ENCODE results near the gene ALLC.
A peak's percentile ranks its signal among the peaks of the same experiment; 100 is the strongest.
"Not testable (repeated sequence)": the region's sequence is repeated elsewhere in the genome, so short reads cannot be mapped to it uniquely, and the experiment has no call there.

Gene ALLC

GRCh38 chr2:3657881-3658280, at the start of gene ALLC:
Gene ALLC, plus strand, starts transcription at chr2:3658200. Its CDS starts 12,958 bp downstream, at chr2:3671158.
- Mint-ChIP-seq H3K4me1 (peaks cover 37% of the 10 kb centered on the region), H3K27ac (peak within 1 kb of the TSS; percentile 46)

GRCh38 chr2:3608373-3609278, 49.4 kb upstream of the ALLC start:
- no peak for ATAC-seq
- Mint-ChIP-seq H3K9me3 (no peaks in the 10 kb centered on the region), H3K27ac (no peak overlapping the region), H3K4me1 (peaks cover 12% of the 10 kb centered on the region), H3K27me3 (peaks cover 13% of the 10 kb centered on the region), H3K36me3 (no peaks in the 10 kb centered on the region), H3K4me3 (no peak overlapping the region)

More at GRCh38 chr2:3657881-3658280, at the start of gene ALLC:
- no peak within 1 kb of the TSS for H3K4me3 Mint-ChIP-seq
- H3K9me3 Mint-ChIP-seq: peaks cover 3% of the 10 kb centered on the region
- no peak for ATAC-seq
- H3K27me3 Mint-ChIP-seq: peaks cover 9% of the 10 kb centered on the region
- no peaks in the 10 kb centered on the region for H3K36me3 Mint-ChIP-seq

GRCh38 chr2:3609279-3609673, 48.7 kb upstream of the ALLC start:
- not testable (repeated sequence) for ATAC-seq, H3K4me3 Mint-ChIP-seq, H3K36me3 Mint-ChIP-seq, H3K27ac Mint-ChIP-seq, H3K9me3 Mint-ChIP-seq
- H3K27me3 Mint-ChIP-seq: peaks cover 13% of the 10 kb centered on the region
- H3K4me1 Mint-ChIP-seq: peaks cover 12% of the 10 kb centered on the region

- Mint-ChIP-seq H3K27me3 (peaks cover 13% of the 10 kb centered on the region), H3K27ac (no peak overlapping the region), H3K9me3 (no peaks in the 10 kb centered on the region)
These were observed 47.6 kb upstream of the ALLC start for GRCh38 chr2:3610415-3610814.

GRCh38 chr2:3610881-3611505, 47.0 kb upstream of the ALLC start:
- Mint-ChIP-seq H3K4me1 (peaks cover 6% of the 10 kb centered on the region), H3K27ac (no peak overlapping the region), H3K9me3 (no peaks in the 10 kb centered on the region), H3K36me3 (no peaks in the 10 kb centered on the region), H3K4me3 (no peak overlapping the region), H3K27me3 (peaks cover 13% of the 10 kb centered on the region)
- no peak for ATAC-seq

More at GRCh38 chr2:3610415-3610814, 47.6 kb upstream of the ALLC start:
- Mint-ChIP-seq H3K4me3 (no peak overlapping the region), H3K36me3 (no peaks in the 10 kb centered on the region), H3K4me1 (peaks cover 6% of the 10 kb centered on the region)
- ATAC-seq: no peak

DNA sequence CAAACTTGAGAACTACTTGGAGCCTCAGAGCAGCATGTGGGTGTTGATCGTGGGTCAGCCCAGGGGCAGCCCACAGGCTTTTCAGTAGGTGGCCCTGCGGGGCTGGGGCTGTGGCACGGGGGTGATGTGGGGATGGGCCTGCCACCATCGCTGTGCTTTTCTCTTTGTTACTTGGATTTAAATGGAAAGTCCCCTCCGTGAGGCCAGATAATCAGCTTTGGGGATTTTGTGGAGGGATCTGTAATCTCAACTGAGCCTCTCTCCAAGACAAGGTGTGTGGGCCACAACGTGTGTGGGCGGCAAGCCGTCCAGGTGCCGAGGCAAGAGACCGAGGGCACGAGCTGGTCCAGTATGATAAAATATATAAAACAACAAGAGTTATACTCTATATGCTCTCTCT, 46.4 kb upstream of the ALLC start:
- Mint-ChIP-seq H3K4me1 (peaks cover 6% of the 10 kb centered on the region), H3K4me3 (no peak overlapping the region), H3K27me3 (peaks cover 13% of the 10 kb centered on the region), H3K9me3 (peaks cover 3% of the 10 kb centered on the region), H3K27ac (no peak overlapping the region), H3K36me3 (peaks cover 3% of the 10 kb centered on the region)
- ATAC-seq: no peak

DNA sequence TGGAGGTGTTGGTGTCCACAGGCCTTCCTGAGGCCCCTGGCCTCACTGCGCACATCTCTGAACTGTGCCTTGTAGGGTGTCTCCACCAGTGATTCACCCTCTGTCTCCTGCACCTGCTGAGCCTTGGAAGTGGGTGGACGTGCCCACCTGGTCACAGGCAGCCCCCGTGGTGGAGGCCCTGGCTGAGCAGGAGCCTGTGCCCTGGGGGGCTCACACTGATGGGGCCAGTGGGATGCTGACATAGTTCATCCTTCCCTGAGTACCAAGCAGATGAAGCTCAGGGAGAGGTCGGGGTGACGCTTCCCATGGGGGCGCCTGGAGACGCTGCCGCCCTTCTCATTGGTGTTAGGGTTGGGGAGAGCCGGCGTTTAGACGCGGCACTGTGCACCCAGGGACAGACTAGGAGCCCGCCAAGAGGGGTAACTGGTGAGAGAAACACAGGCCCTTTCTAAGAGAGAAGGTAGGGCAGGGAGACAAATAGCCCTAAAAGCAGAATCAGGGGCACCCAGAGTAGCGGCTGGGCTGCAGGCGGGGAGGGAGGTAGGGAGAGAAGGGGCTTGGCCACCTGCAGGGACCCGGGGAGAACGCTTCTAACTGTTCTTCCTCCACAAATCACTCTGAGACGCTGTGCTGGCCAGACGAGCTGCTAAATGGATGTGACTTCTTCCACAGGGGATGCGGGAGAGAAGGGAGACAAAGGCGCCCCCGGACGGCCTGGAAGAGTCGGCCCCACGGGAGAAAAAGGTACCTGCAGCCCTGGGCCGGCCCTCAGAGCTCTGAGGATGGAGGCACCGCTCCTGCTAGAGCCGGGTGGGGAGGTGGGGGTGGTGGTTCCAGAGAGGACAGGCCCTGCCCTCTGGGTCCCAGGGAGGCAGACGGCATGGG, 45.1 kb upstream of the ALLC start:
- H3K9me3 Mint-ChIP-seq: peaks cover 7% of the 10 kb centered on the region
- H3K27me3 Mint-ChIP-seq: peaks cover 13% of the 10 kb centered on the region
- peaks cover 6% of the 10 kb centered on the region for H3K4me1 Mint-ChIP-seq
- H3K27ac Mint-ChIP-seq: no peak overlapping the region
- ATAC-seq: peak; percentile 20
- H3K4me3 Mint-ChIP-seq: no peak overlapping the region
- peaks cover 5% of the 10 kb centered on the region for H3K36me3 Mint-ChIP-seq

DNA sequence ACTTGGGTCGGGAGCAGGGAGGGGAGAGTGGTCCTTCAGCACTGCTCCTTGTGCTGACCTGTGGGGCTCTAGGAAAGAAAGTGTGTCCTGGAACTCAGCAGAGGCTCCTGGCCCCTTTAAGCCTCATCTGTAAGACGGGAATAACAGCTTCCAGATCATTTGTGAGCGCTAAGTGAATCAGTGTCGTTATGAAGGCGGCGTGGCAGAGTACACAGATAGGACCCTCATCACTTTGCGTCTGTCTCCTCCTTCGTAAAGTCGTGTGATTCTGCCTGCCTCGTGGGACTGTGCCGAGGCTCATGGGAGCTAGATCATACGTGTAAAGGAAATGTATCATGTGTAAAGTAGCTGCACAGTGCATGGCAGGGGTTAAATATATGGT, 44.5 kb upstream of the ALLC start:
- no peak for ATAC-seq
- Mint-ChIP-seq H3K4me1 (peaks cover 6% of the 10 kb centered on the region), H3K27me3 (peaks cover 13% of the 10 kb centered on the region), H3K27ac (no peak overlapping the region), H3K4me3 (no peak overlapping the region), H3K36me3 (peaks cover 5% of the 10 kb centered on the region), H3K9me3 (peaks cover 7% of the 10 kb centered on the region)

DNA sequence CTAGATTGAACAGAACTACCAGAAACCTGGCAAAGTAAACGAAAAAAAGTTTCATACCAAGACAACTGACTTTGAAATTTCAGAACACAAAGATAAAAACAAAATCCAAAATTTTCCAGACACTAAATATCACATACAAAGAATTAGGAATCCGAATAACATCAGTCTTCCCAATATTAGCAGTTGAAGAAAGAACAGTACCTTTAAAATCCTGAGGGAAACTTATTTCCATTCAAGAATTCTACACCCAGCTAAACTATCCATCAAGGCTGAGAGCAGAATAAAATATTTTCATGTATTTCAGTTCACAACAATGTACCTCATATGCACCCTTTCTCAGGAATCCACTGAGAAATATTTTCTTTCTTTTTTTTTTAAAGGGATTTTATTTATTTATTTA, 43.3 kb upstream of the ALLC start:
- H3K36me3 Mint-ChIP-seq, H3K9me3 Mint-ChIP-seq, H3K4me1 Mint-ChIP-seq, H3K27ac Mint-ChIP-seq, H3K4me3 Mint-ChIP-seq, ATAC-seq: not testable (repeated sequence)
- H3K27me3 Mint-ChIP-seq: peaks cover 13% of the 10 kb centered on the region

DNA sequence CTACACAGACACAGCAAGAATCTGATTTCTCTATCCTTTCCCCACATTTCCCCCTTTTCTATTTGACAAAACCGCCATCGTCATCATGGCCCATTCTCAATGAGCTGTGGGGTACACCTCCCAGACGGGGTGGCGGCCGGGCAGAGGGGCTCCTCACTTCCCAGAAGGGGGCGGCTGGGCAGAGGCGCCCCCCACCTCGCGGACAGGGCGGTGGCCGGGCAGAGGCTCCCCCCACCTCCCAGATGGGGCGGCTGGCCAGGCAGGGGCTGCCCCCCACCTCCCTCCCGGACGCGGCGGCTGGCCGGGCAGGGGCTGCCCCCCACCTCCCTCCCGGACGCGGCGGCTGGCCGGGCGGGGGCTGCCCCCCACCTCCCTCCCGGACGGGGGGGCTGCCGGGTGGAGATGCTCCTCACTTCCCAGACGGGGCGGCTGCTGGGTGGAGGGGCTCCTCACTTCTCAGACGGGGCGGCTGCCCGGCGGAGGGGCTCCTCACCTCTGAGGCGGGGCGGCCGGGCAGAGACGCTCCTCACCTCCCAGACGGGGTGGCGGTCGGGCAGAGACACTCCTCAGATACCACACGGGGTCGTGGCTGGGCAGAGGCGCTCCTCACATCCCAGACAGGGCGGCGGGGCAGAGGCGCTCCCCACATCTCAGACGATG, 42.3 kb upstream of the ALLC start:
- H3K4me1 Mint-ChIP-seq, H3K9me3 Mint-ChIP-seq, H3K4me3 Mint-ChIP-seq, H3K36me3 Mint-ChIP-seq, H3K27ac Mint-ChIP-seq: not testable (repeated sequence)
- peaks cover 10% of the 10 kb centered on the region for H3K27me3 Mint-ChIP-seq
- peak; percentile 48 for ATAC-seq

GRCh38 chr2:3616435-3617197, 41.4 kb upstream of the ALLC start:
- H3K27me3 Mint-ChIP-seq, H3K27ac Mint-ChIP-seq, H3K9me3 Mint-ChIP-seq, H3K4me3 Mint-ChIP-seq, H3K4me1 Mint-ChIP-seq, ATAC-seq, H3K36me3 Mint-ChIP-seq: not testable (repeated sequence)

GRCh38 chr2:3617198-3617890, 40.7 kb upstream of the ALLC start:
- no peak for ATAC-seq

GRCh38 chr2:3618367-3618766, 39.6 kb upstream of the ALLC start:
- Mint-ChIP-seq H3K9me3 (peaks cover 9% of the 10 kb centered on the region), H3K4me1 (no peaks in the 10 kb centered on the region), H3K27me3 (peaks cover 3% of the 10 kb centered on the region), H3K27ac (no peak overlapping the region), H3K4me3 (no peak overlapping the region), H3K36me3 (peaks cover 5% of the 10 kb centered on the region)
- ATAC-seq: no peak

More at GRCh38 chr2:3617198-3617890, 40.7 kb upstream of the ALLC start:
- Mint-ChIP-seq H3K4me3 (no peak overlapping the region), H3K27me3 (no peaks in the 10 kb centered on the region), H3K36me3 (peaks cover 5% of the 10 kb centered on the region), H3K9me3 (peaks cover 7% of the 10 kb centered on the region), H3K4me1 (no peaks in the 10 kb centered on the region), H3K27ac (no peak overlapping the region)

DNA sequence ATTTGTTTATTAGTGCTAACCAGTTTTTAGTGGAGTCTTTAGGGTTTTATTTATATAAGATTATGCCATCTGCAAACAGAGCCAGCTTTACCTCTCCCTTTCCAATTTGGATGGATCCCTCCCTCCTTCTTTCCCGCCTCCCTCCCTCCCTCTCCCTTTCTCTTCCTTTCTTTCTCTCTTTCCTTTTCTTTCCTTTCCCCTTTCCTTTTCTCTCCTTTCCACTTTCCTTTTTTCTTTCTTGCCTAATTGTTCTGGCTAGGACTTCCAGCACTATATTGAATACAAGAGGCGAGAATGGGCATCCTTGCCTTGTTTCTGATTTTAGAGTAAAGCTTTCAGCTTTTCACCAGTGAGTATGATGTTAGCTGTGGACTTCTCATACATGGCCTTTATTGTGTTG, 39.0 kb upstream of the ALLC start:
- Mint-ChIP-seq H3K36me3 (peaks cover 5% of the 10 kb centered on the region), H3K9me3 (peaks cover 9% of the 10 kb centered on the region), H3K27me3 (peaks cover 10% of the 10 kb centered on the region), H3K27ac (no peak overlapping the region), H3K4me1 (no peaks in the 10 kb centered on the region), H3K4me3 (no peak overlapping the region)
- no peak for ATAC-seq

All from stimulated activated memory B cell treated with anti-CD40 and anti-IgM and Interleukin-4, amounts not matched to agents 10 μg/mL and 1 μg/mL and 100 μg/mL, for 72 hours (primary cell).